DMS 273 (cell line): ENCODE data around the gene BOLA3.
A peak's percentile ranks its signal among the peaks of the same experiment; 100 is the strongest.
"Not testable (repeated sequence)": the region's sequence is repeated elsewhere in the genome, so short reads cannot be mapped to it uniquely, and the experiment has no call there.

ENCODE experiments used
- DNase-seq: peaks from one replicate; lab custom pipeline; 2025; ENCODE audit not compliant: unreplicated experiment; lab: John Stamatoyannopoulos, UW

BOLA3 gene

GRCh38 chr2:74149570-74150319 lies 2.0 kb upstream of the BOLA3 start:
- no peak for DNase-seq

- DNase-seq, result no peak
Observed at GRCh38 chr2:74149247-74149525, 1.5 kb upstream of the BOLA3 start.

GRCh38 chr2:74148457-74149246 lies 940 bp upstream of the BOLA3 start:
- DNase-seq, result no peak

GRCh38 chr2:74146929-74147726 lies 584 bp downstream of the BOLA3 start:
- DNase-seq, result peak; percentile 42

DNA sequence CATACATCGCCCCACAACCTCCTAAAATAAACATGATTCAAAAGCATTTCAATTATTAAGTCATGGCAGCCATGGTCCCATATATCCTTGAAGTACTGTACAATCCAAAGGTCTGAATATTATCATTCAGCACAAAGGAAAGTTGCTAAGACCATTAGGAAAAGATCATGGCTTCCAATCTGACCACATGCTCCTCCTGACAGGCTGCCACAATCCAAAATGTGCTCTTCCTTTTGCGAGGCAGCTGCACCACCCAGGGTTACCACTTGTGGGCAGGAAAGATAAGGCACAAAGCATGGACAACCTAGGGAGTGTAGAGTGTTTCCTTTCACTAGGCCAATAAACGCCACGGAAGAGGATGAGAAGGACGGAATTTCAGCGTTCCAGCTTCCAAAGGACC lies 5.4 kb downstream of the BOLA3 start:
- peak; percentile 76 for DNase-seq

GRCh38 chr2:74138600-74139323 lies 8.9 kb downstream of the BOLA3 start:
- no peak for DNase-seq

- no peak for DNase-seq
Observed at GRCh38 chr2:74137651-74138599, 9.8 kb downstream of the BOLA3 start.

- no peak for DNase-seq
Observed at GRCh38 chr2:74131901-74132300, 15.8 kb downstream of the BOLA3 start.

GRCh38 chr2:74130211-74130995 lies 17.3 kb downstream of the BOLA3 start:
- no peak for DNase-seq

DNA sequence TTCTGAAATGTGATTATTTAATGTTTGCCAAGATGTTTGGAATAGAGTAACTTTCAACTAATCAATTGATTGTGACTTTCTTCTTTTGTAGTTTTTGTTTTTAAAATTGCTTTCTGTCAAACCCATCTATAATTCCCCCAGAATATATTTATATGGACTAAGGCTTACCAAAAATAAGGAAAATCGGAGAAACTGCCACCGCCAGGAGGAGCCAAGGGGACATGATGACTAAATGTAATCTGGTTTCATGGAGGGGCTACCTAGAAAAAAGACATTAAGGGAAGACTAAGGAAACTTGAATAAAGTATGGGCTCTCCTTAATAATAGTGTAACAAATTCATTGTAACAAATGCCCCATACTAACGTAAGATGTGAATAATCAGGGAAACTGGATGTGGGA lies 19.5 kb downstream of the BOLA3 start:
- no peak for DNase-seq

- not testable (repeated sequence) for DNase-seq
Observed at GRCh38 chr2:74123955-74124354, 23.8 kb downstream of the BOLA3 start.

DNA sequence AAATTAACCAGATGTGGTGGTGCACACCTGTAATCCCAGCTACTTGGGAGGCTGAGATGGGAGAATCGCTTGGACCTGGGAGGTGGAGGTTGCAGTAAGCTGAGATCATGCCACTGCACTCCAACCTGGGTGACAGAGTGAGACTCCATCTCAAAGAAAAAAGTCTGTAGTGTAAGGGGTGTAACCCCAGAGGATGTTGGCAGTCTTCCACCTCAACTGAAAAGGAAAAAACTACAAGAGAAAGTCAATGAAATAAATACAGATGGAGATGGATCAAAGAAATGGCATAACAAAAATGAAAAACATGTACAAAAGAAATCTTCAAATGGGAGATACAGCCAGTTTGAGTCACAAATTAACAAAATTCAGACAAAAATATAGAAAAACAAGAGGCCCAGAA lies 25.9 kb downstream of the BOLA3 start:
- DNase-seq, result not testable (repeated sequence)

GRCh38 chr2:74119912-74120825 lies 27.5 kb downstream of the BOLA3 start:
- peak; percentile 93 for DNase-seq

DNA sequence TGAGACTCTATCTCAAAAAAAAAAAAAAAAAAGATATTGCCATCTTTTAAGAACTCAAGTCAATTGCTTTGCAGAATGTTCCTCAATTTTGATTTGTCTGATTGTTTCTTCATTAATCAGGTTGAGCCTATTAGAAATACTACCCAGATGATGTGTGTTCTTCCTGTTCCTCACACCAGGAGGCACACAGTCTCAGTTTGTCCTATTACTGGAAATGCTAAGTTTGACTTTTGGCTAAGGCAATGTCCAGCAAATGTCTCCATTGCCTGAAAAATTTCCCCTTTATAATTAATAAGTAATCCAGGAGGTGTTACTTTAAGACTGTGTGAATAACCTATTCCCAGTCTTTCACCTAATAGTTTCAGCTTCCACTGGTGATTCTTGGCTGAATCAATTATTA lies 28.4 kb downstream of the BOLA3 start:
- DNase-seq, result peak; percentile 19

GRCh38 chr2:74111380-74111779 lies 36.3 kb downstream of the BOLA3 start:
- no peak for DNase-seq

GRCh38 chr2:74110537-74110936 lies 37.2 kb downstream of the BOLA3 start:
- no peak for DNase-seq

GRCh38 chr2:74109551-74109950 lies 38.2 kb downstream of the BOLA3 start:
- DNase-seq, result peak; percentile 45

DNA sequence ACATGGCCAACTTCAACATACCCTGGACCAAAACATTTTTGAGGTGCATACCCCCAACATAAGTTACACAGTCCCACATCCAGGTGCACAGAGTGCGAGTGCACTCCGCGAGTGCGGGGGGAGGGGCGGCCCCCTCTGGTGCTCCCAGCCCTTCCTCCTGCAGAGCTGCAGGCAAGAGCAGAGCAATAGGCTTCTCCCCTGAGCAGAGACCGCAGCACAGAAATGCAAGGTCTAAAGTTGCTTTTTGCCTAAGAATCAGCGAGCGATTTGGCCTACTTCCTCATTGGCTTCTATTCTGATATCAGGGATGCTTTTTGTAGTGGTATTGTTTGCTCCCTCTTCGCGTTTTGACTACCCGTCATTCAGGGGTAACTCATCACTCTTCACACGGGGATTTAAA lies 40.6 kb downstream of the BOLA3 start:
- no peak for DNase-seq
